Retinal pigment epithelial cell (primary cell): ENCODE results near the gene B4GALT2.

Experiments
- DNase-seq: peaks from one replicate; pipeline ENCODE4 v3.0.0-alpha.2; 2010; ENCODE audit warnings: low read depth
- H3K4me3 ChIP-seq: 2 replicates; pipeline ENCODE4 v1.5.1; 2011; ENCODE audit warnings: mild to moderate bottlenecking, low read length, control low read depth, moderate library complexity
- TF ChIP-seq, protein P1 (sequence below): conservative IDR thresholded peaks from 2 replicates; pipeline ENCODE4 v1.5.1; 2011; ENCODE audit warnings: low read depth, low read length, control low read depth, inconsistent platforms

The B4GALT2 gene

DNA sequence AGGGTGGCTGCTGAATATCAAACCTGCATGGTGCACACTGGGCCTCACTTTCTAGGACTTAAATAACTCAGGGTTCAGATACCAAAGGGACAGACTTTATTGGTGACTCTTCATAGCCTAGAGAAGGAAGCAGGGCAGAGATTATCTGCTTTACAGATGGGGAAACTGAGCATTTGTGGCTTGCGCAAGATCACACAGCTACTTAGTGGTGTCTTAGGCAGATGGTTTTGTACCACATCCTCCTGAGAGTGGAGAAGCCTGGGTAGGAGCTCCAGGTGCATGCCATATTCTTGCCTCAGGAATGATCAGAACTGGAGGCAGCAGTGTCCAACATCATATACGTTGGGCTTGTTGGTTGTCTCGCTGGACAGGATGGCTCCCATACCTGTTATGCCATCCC lies 16.0 kb upstream of the B4GALT2 start:
- no peak for DNase-seq
- TF ChIP-seq, protein P1, sequence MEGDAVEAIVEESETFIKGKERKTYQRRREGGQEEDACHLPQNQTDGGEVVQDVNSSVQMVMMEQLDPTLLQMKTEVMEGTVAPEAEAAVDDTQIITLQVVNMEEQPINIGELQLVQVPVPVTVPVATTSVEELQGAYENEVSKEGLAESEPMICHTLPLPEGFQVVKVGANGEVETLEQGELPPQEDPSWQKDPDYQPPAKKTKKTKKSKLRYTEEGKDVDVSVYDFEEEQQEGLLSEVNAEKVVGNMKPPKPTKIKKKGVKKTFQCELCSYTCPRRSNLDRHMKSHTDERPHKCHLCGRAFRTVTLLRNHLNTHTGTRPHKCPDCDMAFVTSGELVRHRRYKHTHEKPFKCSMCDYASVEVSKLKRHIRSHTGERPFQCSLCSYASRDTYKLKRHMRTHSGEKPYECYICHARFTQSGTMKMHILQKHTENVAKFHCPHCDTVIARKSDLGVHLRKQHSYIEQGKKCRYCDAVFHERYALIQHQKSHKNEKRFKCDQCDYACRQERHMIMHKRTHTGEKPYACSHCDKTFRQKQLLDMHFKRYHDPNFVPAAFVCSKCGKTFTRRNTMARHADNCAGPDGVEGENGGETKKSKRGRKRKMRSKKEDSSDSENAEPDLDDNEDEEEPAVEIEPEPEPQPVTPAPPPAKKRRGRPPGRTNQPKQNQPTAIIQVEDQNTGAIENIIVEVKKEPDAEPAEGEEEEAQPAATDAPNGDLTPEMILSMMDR: no peak
- no peak overlapping the region for H3K4me3 ChIP-seq

DNA sequence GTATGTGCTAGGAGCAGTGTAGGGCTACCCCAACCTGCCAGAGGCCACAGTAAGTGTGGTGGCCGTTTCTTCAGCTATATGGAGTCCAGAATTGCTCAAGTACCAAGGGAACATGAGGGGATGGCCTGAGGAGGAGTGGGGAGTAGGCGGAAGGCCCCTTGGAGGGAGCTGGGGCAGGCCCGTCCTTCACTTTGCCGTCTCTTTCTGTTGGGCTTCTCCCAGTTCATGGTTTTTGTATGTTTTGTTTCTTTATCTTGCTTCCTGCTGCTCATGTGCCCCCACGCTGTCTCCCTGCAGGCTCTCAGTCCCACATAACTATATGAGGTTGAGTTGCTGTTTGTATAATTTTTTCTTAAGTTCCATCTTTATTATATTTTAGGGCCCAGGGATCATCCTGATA lies 15.1 kb upstream of the B4GALT2 start:
- no peak overlapping the region for H3K4me3 ChIP-seq
- DNase-seq: no peak
- TF ChIP-seq, protein P1: no peak

DNA sequence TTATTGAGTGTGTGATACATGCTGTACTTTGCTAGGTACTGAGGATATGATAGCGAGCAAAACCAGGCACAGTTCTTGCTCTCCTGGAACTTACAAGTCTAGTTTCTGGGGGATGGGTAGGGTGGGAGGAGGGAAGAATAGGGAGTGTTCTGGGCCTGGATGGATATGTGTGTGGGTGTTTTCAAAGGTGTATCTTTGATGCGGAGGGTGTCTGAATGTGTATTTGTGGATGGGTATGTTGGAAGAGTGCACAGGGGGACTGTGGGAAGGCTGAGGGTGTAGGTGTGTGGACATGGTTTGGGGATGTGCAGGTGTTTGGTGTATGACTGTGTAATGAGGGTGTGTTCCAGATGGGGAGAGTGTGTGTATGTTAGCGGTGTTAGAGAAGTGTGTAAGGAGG lies 13.7 kb upstream of the B4GALT2 start:
- TF ChIP-seq, protein P1: no peak
- DNase-seq: no peak
- no peak overlapping the region for H3K4me3 ChIP-seq

DNA sequence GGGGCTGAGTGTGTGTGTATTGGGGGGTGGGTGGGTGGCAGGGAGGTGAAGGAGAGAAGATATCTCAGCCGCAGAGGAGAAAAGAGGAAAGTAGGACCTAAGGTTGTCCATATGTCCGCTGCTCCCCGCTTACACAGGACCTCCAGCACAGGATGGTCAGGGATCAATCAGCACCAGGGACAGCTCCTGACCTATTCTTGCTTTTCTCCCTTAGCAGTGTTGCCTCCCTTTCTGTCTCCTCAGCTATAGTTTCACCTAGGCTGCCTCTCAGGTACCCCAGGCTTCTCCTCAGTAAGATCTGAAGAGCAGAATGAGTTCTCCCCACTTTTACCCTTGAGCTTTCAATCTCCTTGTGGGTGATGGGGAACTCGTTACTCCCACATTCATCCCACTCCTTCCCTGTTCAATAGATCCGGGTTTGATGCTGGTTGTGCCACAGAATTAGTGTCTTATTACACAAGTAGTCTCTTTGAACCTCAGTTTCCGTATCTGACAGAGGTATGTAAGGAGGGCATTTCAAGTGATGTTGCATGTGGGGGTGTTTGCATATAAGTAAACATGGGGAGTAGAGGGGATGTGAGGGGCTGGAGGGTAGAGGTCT lies 10.6 kb upstream of the B4GALT2 start:
- TF ChIP-seq, protein P1: no peak
- no peak overlapping the region for H3K4me3 ChIP-seq
- DNase-seq: no peak

DNA sequence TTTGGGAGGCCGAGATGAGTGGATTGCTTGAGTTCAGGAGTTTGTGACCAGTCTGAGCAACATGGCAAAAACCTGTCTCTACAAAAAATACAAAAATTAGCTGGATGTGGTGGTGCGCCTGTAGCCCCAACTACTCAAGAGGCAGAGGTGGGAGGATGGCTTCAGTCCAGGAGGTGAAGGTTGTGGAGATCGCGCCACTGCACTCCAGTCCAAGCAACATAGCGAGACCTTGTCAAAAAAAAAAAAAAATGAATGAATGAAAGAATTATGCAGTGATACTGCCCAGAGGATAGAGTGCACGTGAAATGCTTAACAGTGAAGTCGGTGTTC lies 9.6 kb upstream of the B4GALT2 start:
- TF ChIP-seq, protein P1: no peak
- no peak for DNase-seq
- H3K4me3 ChIP-seq: peak overlapping the region; percentile 98

DNA sequence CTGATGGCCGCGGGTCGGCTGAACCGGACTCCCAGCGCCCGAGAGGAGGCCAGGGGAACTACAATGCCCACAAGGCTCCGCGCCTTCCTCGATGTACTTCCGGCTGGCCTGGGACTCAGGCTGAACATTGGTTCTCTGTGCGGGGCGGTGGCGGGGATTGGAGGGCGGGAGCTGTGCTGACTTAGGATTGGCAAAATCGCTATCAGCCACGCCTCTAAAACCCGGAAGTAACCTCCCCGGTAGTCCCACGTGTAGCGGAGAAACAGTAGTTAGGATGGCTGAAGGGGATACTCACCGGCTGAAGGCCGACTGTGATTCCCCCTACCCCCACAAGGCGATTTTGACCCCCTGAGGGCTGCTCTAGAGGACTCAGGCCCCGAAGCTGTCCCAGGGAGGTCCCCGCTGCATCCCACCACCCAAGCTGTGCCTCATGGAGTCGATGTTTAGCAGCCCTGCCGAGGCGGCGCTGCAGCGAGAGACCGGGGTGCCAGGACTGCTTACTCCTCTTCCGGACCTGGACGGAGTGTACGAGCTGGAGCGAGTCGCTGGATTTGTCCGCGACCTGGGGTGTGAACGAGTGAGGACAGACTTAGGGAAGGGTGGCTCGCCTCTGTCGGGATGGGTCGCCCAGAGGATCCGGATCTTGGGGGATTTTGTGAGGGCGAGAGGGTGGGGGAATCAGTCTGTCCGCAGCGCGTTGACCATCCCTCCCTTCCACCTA lies 9.1 kb upstream of the B4GALT2 start, which contains the start of gene DPH2:
Gene DPH2, plus strand, starts transcription at position 265 of the 721 bp plus-strand sequence. Its CDS starts 166 bp downstream, at position 431.
- peak within 1 kb of the TSS; percentile 98 for H3K4me3 ChIP-seq
- TF ChIP-seq, protein P1: peak; percentile 18
- DNase-seq: peak; percentile 91

DNA sequence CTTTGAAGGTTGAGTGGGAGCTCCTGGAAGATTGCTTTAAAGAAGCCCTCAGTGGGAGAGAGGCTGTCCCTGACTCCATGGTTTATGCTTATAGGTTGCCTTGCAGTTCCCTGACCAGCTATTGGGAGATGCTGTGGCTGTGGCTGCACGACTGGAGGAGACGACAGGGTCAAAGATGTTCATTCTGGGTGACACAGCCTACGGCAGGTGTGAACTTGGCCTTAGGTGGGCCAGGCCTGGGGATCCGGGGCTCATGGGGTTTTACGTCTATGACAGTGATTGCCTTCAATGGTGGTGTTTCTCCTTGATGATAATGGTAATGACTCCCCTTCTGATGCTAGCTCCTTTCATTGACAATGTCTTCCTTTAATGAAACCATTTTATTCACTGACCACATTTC lies 8.5 kb upstream of the B4GALT2 start:
- peak overlapping the region; percentile 98 for H3K4me3 ChIP-seq
- TF ChIP-seq, protein P1: no peak
- DNase-seq: no peak
